NCI-H146 treated with DMSO at 0.1 percent for 48 hours (cell line): Measurements from ENCODE around the gene CGREF1.

Source experiments
- DNase-seq: peaks from one replicate; lab custom pipeline; 2025; ENCODE audit not compliant: unreplicated experiment; lab: John Stamatoyannopoulos, UW

The CGREF1 gene, protein sequence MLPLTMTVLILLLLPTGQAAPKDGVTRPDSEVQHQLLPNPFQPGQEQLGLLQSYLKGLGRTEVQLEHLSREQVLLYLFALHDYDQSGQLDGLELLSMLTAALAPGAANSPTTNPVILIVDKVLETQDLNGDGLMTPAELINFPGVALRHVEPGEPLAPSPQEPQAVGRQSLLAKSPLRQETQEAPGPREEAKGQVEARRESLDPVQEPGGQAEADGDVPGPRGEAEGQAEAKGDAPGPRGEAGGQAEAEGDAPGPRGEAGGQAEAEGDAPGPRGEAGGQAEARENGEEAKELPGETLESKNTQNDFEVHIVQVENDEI

DNA sequence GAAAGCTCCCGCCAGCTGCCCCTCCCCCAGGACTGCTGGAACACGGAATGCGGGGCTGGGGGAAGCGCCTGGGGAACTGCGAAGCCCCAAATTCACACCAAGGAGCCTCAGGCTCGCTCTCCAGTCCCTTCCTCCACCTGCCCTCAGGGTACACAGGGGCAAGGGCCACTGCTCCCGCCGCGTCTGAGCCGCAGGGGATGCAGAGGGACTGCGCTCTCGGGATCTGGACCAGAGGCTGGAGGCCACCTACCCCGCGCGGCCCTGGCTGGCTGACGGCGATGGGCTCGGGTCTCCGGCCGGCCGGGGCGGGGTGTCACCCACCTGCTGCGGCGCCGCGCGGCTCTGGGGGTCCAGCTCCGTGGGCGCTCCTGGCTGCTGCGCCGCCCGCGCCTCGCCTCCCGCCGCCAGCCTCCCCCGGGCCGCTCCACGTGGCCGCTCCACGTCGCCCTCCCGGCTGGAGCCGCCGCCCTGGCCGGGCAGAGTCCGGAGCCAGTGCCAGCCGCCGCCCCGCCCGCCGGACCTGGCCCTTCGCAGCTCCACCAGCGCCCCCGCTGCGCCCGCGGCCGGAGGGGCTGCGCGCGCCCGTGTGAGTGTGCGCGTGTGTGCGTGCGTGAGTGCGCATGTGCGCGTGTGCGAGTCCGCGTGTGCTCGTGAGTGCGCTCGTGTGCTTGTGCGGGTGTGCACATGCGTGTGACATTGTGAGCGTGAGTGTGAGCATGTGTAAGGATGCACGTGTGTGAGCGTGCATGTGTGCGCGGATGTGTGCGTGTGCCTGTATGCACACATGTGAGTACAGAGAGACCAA is at the start of gene CGREF1:
CGREF1 (minus strand) TSS at position 604 of the 805 bp plus-strand sequence. CDS start 14,762 bp downstream, outside the sequence.
- DNase-seq = peak; percentile 26

DNA sequence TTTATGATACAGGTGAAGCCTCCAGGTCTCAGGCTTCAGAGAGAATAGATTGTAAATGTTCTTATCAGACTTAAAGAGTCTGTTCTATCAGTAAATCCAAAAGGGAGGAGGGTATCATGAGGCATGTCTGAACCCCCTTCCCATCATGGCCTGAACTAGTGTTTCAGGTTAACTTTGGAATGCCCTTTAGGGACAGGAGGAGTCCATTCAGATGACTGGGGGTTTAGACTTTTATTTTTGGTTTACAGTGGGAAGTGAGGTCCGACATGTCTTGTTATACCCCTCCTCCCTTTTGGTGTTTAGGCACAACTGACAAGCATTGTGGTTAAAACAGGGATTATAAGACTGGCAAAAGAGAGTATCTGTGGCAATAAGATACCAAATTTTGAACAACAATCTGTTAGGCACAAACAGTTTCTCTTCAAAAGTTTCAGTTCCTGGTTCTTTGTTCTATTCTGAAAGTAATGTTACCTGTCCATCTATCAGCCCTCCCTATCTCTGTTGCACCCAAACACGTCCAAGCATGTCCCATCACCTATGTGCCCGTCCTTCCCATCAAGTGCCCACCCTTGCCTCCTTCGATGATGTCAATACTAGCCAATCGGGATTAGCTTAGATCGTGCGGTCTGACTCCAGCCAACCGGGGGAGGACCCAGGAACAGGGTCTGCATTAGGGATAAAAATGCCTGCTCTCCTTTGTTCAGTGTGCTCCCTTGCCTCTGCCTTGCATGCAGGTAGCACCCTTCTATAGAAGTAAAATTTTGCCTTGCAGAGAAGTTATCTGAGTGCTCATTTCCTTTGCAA is 46.2 kb upstream of the CGREF1 start:
- no peak for DNase-seq

DNA sequence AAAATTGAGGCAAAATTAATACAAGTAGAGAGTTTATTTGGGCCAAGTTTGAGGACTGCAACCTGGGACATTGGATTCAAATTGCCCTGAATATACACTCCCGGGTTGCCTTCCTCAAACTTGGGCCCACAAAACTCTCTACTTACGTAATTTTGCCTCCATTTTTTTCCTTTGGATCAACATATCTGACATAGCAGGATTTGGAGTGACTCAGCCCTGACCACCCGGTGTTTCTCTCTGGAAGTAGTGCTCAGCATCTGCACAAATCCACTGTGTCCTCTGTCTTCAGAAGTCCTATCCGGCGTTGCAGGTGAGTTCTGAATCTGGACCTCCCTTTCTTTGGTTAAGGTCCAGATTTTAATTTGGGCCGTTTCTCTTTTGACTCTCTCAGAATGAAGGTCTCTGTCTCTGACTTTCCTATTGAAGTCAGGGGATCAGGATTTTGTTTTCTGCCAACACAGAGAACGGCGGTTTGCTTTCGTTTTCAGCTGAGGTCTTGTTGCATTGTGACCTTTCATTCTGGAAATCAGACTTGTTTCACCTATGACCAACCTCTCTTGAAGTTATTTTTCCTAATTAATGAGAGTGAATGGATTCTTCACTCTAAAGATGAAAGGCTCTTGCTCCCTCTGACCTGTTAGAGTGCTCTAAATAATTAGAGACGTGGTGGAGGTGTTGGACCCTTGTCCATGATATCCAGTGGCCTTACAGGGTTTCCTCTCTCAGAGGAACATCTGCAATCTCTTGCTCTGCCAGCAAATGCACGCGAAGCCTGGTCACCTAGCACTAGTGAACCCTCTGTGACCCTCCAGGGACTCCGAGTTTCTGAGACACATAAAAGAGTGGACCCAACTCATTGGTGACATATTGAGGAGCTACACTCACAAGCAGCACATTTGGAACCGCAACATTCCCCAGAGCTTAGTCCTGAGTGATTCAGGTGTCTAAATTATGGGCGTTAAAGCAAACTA is 43.5 kb upstream of the CGREF1 start:
- no peak for DNase-seq

DNA sequence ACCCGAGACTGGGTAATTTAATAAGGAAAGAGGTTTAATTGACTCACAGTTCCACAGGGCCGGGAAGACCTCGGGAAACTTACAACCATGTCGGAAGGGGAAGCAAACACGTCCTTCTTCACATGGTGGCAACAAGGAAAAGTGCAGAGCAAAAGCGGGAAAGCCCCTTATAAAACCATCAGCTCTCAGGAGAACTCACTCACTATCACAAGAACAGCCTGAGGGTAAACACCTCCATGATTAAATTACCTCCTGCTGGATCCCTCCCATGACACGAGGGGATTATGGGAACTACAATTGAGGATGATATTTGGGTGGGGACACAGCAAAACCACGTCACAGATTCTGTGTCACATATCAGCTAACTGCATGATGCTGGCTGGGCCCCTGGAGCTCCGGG is 41.3 kb upstream of the CGREF1 start:
- no peak for DNase-seq

DNA sequence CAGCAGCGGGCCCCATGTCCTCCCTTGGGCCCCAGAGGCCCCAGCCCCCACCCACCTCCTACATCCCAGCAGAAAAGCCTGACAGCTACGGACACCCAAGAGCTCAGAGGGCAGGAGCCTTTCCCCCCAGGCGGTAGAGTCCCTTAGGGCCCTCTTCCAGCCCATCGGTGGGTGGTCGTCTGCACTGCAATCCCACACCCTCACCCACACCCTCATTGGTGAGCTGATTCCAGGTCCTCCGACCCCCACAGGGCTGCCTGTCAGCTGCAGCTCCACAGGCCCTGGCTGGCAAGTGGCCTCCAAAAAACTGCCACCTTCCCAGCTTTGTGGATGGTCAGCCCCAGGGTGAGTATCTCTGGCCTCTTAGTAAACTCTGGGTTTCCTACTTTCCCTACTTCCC is 40.3 kb upstream of the CGREF1 start:
- no peak for DNase-seq

DNA sequence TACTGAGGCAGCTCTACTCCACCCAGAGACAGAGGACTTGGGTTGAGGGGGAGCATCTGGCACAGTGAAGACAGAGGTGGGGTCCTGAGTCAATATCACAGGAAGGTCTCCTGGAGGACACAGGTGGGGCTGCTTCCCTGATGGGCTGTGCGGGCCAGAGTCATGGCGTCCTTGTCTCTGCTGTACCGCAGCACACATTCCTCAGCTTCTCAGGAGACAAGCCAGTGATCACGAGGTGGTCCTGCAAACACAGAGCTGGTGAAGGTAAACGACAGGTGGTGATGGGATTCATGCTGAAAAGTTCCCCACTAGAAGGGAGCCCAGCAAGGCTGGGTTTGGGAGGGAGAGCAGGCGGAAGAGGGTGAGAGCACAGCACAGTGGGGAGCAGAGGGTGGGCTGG is 39.5 kb upstream of the CGREF1 start:
- DNase-seq = no peak

DNA sequence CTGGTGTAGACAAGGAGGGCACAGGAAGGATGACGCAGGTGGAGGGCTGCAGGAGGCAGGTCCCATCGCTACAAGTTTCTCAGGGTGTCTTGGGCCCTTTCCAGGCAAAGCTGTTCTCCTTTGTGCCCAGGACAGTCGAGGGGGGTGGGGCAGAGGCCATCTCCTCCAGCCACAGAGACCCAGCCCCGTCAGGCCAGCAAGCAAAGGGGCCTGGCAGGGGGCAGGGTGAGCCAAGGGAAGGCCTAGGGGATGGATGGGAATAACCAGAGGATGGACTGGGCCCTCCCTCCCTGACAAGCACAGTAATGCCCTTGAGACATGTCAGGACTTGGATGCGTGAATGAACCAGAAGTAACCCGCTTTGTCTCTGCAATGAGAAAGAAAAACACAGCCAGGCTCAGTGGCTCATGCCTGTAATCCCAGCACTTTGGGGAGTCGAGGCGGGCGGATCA is 36.2 kb upstream of the CGREF1 start:
- DNase-seq = no peak

DNA sequence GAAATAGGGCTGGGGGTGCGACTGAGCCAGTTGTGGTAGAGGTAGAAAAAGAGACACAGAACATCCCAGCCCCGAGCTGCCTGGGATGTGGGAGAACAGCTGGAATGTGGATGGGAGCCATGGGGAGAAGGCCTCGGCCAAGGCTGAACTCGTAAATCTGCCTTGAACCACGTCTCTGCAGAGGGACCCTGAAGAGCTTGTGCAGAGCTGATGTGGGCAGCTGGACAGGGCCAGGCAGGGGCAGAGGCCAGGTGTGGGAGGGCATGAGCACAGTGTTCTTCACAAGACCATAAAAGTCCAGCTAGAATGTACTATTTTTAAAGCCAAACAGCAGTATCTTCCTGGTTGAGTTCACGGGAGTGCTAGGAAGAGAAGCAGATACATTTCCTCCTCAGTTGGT is 35.6 kb upstream of the CGREF1 start:
- DNase-seq = no peak

DNA sequence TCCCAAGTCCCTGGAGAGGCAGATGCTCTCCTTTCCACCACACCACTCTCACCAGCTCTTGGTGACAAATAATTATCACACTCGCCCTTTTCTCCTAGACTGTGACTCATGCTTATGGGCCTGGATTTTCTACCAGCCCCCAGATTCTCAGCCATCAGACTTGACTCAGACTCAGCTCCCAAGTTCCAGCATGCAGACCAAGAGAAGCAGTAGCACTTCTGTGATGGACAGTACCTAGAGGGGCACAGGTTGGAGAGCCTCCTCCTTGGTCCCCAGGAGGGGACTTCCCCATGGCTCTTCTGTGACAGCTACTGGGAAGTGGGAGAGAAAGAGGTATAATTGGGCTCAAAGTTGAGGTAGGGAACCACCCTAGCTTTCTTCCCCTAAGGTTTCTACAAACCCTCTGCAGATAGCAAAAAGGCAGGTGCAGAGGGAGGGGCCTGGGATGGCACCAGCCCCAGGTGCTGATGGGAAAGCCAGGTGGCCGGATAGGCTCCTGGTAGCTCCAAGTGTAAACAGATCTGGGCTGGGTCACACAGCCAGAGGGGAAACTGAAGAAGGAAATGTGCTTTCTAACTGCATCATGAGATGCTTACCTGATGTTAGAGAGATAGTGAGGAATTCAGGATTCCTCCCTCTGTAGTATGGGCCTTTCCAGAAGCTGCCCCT is 34.0 kb upstream of the CGREF1 start:
- DNase-seq = peak; percentile 36

DNA sequence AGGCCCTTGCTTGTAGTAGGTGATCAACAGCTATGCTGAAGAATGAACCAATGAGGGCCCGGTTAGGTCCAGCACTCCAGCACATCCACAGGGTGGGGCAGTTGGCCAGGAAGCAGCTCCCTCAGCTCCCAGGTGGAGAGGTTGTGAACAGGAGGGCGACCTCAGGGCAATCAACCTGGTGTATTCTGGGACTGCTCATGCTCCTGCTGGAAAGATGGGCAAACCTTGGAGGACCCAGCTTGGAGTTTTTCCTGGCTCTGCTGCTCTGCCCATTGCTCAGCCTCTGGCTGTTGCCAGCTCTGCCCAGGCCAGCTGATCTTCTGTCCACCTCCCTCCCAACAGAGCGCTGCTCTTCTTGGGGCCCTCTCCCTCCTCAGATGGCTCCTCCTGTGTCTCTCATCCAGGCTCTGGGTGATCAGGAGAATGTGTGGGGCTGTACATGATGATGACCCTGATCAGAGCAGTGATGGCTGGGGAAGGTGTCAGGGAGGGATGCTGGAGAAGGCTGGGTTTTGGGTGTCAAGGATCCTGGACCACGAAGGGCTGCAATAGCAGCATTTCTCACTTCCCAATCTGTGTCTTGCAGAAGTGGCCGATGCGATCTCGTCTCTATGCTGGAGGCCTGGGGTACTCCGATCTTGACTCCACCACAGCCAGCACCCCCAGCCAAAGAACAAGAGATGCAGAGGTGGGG is 33.3 kb upstream of the CGREF1 start:
- DNase-seq = peak; percentile 1

DNA sequence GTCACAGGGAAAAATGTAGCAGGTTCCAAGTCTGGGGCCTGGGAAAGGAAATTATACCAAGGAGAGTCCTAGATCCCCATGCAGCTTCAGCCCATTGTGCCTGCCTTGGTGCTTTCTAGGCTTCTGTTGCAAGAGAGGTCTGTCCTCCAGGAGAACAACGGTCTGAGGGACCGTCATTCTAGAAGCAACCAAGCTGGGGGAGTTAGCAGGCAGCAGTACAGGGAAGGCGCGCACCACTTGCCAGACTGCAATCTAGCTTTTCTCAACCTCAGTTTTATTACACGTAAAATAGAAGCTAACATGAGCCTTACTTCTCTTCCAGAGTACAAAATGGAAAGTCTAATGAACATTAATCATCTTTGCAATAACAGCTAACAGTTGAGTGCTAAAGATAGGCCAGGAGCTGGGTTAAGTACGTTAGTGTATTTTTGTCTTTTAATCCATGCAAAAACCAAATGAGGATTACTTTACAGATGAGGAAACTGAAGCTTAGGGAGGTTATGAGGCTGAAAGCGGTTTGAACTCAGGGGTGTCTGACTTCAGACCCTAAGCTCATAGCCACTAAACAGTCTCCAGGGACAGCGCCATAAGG is 31.8 kb upstream of the CGREF1 start:
- no peak for DNase-seq

DNA sequence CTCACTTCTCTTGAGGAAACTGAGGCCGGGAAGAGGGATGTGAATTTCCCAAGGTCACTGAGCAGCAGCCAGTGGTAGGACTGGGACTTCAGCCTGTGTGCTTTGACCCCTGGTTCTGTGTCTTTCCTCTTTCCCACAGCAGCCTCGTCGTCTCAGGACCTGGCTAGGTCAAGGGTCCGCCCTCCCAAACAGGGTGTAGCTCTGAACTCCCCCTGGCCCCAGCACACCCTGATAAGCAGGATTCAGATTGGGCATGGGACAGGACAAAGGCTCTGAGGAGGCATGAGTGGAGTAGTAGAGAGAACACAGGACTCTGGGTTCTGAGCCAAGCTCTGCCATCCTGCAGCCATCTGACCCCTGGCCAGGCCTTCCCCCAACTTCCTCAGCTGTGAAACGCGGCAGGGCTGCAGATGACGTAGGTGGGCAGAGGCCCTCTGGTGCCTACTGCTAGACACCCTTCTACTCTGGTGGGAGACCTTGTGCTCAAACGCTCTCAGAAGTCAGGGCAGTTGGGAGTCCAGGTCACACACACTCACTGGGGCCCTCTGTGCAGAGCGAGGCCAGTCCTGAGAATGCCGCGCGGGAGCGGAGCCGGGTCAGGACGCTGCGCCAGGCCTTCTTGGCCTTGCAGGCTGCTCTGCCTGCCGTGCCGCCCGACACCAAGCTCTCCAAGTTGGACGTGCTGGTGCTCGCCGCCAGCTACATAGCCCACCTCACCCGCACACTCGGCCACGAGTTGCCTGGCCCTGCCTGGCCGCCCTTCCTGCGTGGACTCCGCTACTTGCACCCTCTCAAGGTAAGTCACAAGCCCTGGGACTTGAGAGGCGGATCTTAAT is 30.9 kb upstream of the CGREF1 start:
- no peak for DNase-seq

DNA sequence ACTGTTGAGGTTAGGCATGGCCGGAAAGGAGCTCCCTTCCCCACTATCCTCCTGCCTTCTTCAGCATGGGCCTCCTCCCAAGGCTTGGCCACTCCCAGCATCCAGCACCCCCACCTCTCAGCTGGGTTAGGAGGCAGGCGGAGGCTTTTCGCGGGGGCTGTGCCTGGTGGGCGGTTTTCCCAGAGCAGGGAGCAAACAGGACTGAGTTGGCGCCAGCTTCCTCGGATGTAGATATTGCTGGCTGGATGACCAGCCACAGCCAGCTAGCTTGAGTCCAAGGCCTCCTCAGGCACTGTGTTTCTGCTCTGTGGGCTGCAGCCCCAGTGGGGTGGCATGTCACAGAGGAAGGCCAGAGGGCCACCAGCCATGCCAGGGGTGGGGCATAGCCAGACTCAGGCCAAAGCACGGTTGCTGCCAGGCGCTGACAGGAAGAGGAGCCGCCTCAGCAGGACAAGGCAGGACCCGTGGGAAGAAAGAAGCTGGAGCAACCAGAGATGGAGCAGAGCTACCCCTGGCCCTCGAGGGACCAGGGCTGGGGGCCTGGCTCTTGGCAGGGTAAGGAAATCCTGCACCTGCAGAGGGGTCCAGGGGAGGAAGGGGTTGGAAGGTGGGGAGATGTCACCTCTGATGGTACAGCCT is 30.0 kb upstream of the CGREF1 start, which contains the start of gene TCF23:
TCF23 (plus strand) TSS at position 204 of the 639 bp plus-strand sequence; CDS start at position 334, 130 bp downstream.
- DNase-seq = no peak

DNA sequence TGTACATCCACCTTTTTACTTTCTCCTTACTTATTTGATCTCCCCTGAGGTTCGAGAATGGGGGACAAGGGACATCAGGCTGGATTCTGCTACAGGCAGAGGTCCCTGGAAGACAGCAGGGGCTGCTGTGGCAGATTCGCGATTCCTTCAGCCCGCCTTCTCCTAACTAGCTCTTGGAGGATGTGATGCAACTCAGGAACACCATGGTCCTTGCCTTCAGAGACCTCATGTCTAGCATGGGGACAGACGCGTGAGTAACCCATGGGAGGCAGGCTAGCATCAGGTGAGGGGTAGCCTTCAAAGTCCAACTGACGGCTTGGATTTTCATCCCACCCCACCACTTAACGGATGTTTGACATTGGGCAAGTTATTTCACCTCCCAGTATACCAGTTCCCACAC is 29.0 kb upstream of the CGREF1 start:
- DNase-seq = no peak

DNA sequence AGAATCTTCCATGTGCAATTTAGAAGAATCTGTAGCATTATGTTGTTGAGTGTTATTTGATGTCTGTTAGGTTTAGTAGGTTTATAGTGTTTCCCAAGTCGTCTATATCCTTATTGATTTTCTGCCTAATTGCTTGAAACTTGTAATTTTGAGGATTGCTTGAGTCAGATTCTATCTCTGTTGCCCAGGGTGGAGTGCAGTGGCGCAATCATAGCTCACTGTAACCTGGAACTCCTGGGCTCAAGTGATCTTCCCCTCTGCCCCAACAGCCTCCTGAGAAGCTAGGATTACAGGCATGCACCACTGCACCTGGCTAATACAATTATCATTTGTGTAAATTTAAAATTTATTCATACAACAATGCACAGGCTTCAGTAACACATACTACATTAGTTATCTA is 26.8 kb upstream of the CGREF1 start:
- DNase-seq = no peak

DNA sequence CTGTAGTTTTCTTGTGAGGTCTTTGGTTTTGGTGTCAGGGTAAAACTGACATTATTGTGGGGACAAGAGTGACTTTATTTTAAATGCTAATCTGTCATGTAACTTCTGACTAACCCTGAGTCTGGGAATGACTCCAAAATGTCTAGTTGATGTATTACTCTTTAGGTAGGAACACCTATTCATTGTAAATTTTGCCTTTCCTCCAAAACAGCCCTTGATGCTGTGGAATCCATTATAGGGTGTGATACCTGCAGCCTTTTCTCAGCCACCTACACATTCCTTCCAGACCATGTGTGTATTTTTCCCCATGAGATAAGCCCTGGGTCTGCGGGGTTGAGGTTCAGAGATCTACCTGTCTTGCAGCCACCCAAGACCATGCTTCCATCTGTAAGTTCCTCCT is 24.4 kb upstream of the CGREF1 start:
- no peak for DNase-seq

DNA sequence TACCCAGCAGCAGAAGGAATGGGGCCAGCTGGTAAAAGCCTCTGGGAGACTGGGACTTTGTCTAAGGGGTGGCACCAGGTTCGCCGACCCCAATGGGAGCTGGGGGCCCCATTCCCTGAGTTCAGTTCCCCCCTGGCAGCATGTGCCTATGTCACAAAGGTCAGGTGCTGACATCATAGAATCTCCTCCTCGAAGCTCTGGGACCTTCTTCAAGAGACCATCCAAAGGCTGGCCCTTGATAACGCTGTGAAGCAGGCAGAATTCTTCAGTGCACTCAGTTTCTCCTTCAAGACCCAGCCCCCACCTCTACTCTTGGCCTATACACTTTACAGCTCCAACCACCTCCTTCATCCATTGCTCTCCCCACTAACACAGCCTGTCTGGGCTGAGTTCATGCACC is 20.4 kb upstream of the CGREF1 start, which contains the start of gene PRR30:
PRR30 (minus strand) TSS at position 101 of the 400 bp plus-strand sequence. CDS start 1,081 bp downstream, outside the sequence.
- DNase-seq = no peak
